ENCODE results near the gene CHCHD10.

DNA sequence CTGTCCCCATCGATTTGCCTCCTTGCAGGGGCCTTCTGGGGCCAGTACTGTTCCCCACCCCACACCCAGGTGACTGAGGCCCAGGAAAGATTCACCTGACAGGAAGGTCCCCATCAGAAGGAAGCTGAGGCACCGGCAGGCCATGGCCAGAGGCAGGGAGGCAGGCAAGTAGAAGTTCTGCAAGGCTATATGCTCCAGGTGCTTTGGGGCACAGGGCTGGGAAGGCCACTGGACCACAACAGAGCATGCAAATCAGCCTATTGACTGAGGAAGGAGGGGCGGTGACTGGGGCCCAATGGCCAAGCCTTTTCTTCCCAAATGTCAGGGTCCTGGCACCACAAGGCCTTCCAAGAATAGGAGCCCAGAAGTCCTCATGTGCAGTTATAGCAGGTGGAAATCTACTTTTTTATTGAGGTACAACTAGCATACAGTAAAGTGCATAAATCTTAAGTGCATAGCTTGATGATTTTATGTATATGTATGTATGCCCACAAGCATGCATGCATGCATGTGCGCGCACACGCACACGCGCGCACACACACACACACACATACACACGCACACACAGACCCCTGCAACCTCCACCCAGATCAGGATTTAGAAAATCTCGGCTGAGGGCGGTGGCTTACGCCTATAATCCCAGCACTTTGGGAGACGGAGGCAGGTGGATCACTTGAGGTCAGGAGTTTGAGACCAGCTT lies 13.4 kb downstream of the CHCHD10 start, which contains the start of gene VPREB3:
- no peak for TF ChIP-seq POLR2A (IDR thresholded peaks at IDR 0.05)
- TF ChIP-seq, protein P1, sequence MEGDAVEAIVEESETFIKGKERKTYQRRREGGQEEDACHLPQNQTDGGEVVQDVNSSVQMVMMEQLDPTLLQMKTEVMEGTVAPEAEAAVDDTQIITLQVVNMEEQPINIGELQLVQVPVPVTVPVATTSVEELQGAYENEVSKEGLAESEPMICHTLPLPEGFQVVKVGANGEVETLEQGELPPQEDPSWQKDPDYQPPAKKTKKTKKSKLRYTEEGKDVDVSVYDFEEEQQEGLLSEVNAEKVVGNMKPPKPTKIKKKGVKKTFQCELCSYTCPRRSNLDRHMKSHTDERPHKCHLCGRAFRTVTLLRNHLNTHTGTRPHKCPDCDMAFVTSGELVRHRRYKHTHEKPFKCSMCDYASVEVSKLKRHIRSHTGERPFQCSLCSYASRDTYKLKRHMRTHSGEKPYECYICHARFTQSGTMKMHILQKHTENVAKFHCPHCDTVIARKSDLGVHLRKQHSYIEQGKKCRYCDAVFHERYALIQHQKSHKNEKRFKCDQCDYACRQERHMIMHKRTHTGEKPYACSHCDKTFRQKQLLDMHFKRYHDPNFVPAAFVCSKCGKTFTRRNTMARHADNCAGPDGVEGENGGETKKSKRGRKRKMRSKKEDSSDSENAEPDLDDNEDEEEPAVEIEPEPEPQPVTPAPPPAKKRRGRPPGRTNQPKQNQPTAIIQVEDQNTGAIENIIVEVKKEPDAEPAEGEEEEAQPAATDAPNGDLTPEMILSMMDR (IDR thresholded peaks at IDR 0.05), result no peak
